H1 (cell line): Measurements from ENCODE around the gene STARD9. TPM values are rescaled to one million over a fixed set of nuclear protein-coding genes. Genes with fewer than 3 reads are reported as not detected.

Source experiments
- BRCA1 ChIP-seq: IDR thresholded peaks from 2 replicates; pipeline ENCODE4 v1.6.1; 2012; ENCODE audit warnings: low read depth, low read length, improper control_type of control experiment
- CBX5 ChIP-seq: fragments of 300-800, 300-1000 bp; sonication (generic); IDR thresholded peaks from 2 replicates; pipeline ENCODE4 v1.7.1; 2016; ENCODE audit warnings: antibody characterized with exemption, low read length, low read depth
- CREB1 ChIP-seq: IDR thresholded peaks from 2 replicates; pipeline ENCODE4 v1.6.1; 2012; ENCODE audit warnings: inconsistent platforms
- EZH2 ChIP-seq: fragments of 200-600 bp; sonication (generic); IDR thresholded peaks from 2 replicates; pipeline ENCODE4 v1.7.1; 2012; ENCODE audit warnings: low read depth, mild to moderate bottlenecking, moderate library complexity, low read length, inconsistent platforms; ENCODE audit not compliant: severe bottlenecking
- HDAC6 ChIP-seq: IDR thresholded peaks from one replicate; pipeline ENCODE4 v1.7.1; 2012; ENCODE audit warnings: low read depth, mild to moderate bottlenecking, inconsistent platforms, low read length, moderate library complexity
- JUN ChIP-seq: IDR thresholded peaks from 2 replicates; pipeline ENCODE4 v1.6.1; 2011; ENCODE audit warnings: low read depth, mild to moderate bottlenecking, improper control_type of control experiment, low read length
- POLR2A ChIP-seq, 2 experiments: IDR thresholded peaks; 1 replicate in 1 of 2; 2 replicates in 1 of 2; pipeline ENCODE4 v1.6.1; 2011; ENCODE audit warnings: low read depth in 2 of 2, low read length in 2 of 2, mild to moderate bottlenecking in 2 of 2; ENCODE audit errors: control extremely low read depth in 1 of 2
- TAF1 ChIP-seq: IDR thresholded peaks from 2 replicates; pipeline ENCODE4 v1.6.1; 2011; ENCODE audit warnings: mild to moderate bottlenecking, low read depth, low read length
- TCF12 ChIP-seq: IDR thresholded peaks from 2 replicates; pipeline ENCODE4 v1.6.1; 2011; ENCODE audit warnings: low read depth, mild to moderate bottlenecking, low read length
- polyA plus RNA-seq, 7 experiments: library from polyadenylated mRNA; depleted of rRNA in 3 of 7; stranded (reverse) in 5 of 7; unstranded in 2 of 7; fragments of >200 nt in 5 of 7; fragments of 200-250 nt in 2 of 7; gene quantifications; 1 replicate in 5 of 7; 2 replicates in 1 of 7; 4 replicates in 1 of 7; pipeline versions ENCODE4 v1.2.1 to v1.2.3, GENCODE V29; 2011 to 2013; ENCODE audit warnings: missing spikeins in 2 of 7, mixed read lengths in 2 of 7
- total RNA-seq: library from RNA; stranded (reverse); fragmentation: NEBNext Ultra II Directional; extraction: Animal tissue kit (Norgen Biotek cat#: 25700); gene quantifications from 2 replicates; pipeline ENCODE4 v1.2.1, GENCODE V29; 2021

The STARD9 gene
- total and polyA plus RNA-seq, 2 of the 8 experiments (the other 6 are each of a cell fraction or from before 2014, with no cell fraction given) = 2.8 to 7.0 TPM

DNA sequence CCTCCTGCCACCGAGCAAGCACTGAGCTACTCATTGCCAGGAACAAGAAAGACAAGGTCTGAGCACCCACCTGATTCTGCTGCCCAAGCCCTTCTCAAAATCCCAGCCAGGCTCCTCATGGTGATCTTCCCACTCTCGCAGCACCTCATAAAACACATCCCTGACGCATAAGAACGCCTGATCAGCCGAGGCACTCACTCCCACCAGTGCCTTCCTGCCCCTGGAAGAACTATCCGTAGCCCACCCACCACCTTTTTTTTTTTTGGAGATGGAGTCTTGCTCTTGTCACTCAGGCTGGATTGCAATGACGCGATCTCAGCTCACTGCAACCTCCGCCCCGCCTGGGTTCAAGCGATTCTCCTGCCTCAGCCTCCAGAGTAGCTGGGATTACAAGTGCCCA, 157.6 kb downstream of the STARD9 start (continued):
- TF ChIP-seq CBX5 = no peak
- TF ChIP-seq BRCA1 = no peak
- TF ChIP-seq TCF12 = no peak
- no peak for TF ChIP-seq HDAC6
- TF ChIP-seq TAF1 = no peak
- TF ChIP-seq POLR2A (IDR thresholded peaks at IDR 0.05; ENCODE audit: control extremely low read depth in 1 of 2, low read depth in 2 of 2, low read length in 2 of 2) = no peak
- TF ChIP-seq CREB1 = no peak
- TF ChIP-seq EZH2 = no peak
- no peak for TF ChIP-seq JUN
